ENCODE measurements around the gene CCDC85A.

Gene CCDC85A

DNA sequence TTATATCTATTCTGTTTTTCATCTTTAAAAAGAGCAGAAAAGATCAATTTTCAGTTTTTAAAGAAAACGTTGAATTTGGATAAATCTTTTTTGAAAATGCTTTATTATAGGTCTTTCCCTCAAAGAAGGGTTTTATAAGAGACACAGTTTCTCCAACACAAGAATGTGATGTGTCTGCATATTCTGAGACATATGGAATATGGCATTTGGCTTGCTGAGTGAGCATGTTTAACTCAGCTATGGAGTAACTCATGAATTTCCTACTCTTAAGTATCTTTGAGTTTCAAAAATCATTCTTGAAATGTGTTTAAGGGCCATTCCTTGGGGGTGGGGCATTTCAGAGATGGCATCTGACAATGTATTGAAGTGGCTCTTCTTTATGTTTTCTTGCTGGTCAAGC lies 191.5 kb downstream of the CCDC85A start:
- Histone ChIP-seq H3K27ac (ENCODE audit: low read depth, low read length) (no peak overlapping the region), H3K4me1 (ENCODE audit: control insufficient read depth in 5 of 5, insufficient read depth in 5 of 5, low read length in 5 of 5) (peaks cover 0 to 7% (median 4%) of the 10 kb centered on the region in 5 donors), H3K27me3 (ENCODE audit: control insufficient read depth in 5 of 5, insufficient read depth in 4 of 5, low read length in 5 of 5) (no peaks in the 10 kb centered on the region), H3K36me3 (ENCODE audit: control insufficient read depth in 5 of 5, insufficient read depth in 5 of 5, low read length in 5 of 5) (no peaks in the 10 kb centered on the region), H3K4me3 (ENCODE audit: low read depth in 1 of 5, low read length in 5 of 5) (no peak overlapping the region), H3K9me3 (ENCODE audit: control insufficient read depth in 5 of 5, low read length in 5 of 5) (no peaks in the 10 kb centered on the region), H3K9ac (ENCODE audit: low read length in 5 of 5) (no peak overlapping the region)

DNA sequence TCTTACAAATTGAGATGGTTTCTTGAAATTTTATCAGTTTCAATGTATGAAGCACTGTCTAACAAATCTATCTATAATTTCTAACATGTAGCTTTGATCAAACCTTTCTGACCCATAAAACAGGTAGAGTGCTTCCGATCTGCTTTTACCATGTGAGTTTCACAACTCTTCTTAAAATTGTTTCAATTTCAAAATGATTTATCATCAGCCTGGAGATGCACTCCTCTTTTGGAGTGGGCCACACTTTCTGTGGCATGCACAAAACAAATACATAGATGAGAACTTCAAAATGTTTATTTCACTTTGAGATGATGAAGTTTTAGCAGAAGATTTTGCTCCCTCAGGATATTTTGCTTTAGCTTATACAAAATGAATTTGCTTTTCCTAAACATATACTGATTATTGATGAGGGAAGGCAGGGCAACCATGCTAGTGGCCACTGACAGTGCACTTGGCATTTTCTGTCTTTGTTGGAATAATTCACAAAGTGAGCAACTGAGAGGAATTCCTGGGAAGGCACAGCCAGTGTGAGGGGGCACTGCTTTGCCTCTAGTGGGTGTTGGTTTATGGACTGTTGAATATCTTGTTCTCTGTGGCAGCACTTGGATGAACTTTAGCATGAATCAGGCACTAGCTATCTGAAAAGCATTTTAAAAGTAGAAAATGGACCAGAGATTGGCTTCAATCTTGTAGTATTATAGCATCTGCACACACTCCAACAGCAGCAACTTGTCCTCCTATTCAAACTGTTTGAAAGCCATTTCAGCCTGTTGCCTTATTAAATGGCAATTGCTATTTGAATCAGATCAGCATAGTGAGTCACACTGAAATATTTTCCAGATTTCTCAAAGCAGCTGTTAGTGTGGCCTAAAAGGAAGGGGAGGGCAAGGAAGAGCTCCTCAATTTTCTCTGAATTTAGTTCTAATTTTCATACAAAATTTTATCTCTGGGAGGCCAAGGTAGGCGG lies 193.2 kb downstream of the CCDC85A start:
- H3K9me3 ChIP-seq (ENCODE audit: control insufficient read depth in 5 of 5, low read length in 5 of 5): no peaks in the 10 kb centered on the region
- H3K9ac ChIP-seq (ENCODE audit: low read length in 5 of 5): no peak overlapping the region
- H3K4me1 ChIP-seq (ENCODE audit: control insufficient read depth in 5 of 5, insufficient read depth in 5 of 5, low read length in 5 of 5): peaks cover 0 to 14% (median 4%) of the 10 kb centered on the region in 5 donors
- no peak overlapping the region for H3K27ac ChIP-seq (ENCODE audit: low read depth, low read length)
- no peaks in the 10 kb centered on the region for H3K27me3 ChIP-seq (ENCODE audit: control insufficient read depth in 5 of 5, insufficient read depth in 4 of 5, low read length in 5 of 5)
- no peak overlapping the region for H3K4me3 ChIP-seq (ENCODE audit: low read depth in 1 of 5, low read length in 5 of 5)
- H3K36me3 ChIP-seq (ENCODE audit: control insufficient read depth in 5 of 5, insufficient read depth in 5 of 5, low read length in 5 of 5): no peaks in the 10 kb centered on the region

DNA sequence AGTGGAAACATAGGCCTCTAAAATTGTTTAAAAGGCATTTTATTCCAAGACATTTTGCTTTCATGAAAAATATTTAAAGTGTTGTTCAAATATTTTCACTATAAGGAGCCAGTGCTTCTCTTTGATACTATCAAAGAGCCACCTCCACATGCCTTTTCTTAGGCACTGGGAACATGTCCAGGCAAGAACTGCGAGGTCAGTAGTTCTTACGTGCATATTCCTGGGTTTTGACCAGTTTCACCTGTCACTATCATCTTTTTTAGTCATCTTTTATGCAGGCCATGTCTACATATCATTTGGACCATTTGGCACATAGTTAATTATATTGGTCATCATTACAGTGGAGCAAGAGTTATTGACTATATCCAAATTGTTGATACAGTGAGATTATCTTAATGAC lies 195.3 kb downstream of the CCDC85A start:
- Histone ChIP-seq H3K27ac (ENCODE audit: low read depth, low read length) (no peak overlapping the region), H3K27me3 (ENCODE audit: control insufficient read depth in 5 of 5, insufficient read depth in 4 of 5, low read length in 5 of 5) (no peaks in the 10 kb centered on the region), H3K4me1 (ENCODE audit: control insufficient read depth in 5 of 5, insufficient read depth in 5 of 5, low read length in 5 of 5) (peaks cover 0 to 14% (median 4%) of the 10 kb centered on the region in 5 donors), H3K4me3 (ENCODE audit: low read depth in 1 of 5, low read length in 5 of 5) (no peak overlapping the region), H3K36me3 (ENCODE audit: control insufficient read depth in 5 of 5, insufficient read depth in 5 of 5, low read length in 5 of 5) (no peaks in the 10 kb centered on the region), H3K9ac (ENCODE audit: low read length in 5 of 5) (no peak overlapping the region), H3K9me3 (ENCODE audit: control insufficient read depth in 5 of 5, low read length in 5 of 5) (no peaks in the 10 kb centered on the region)

DNA sequence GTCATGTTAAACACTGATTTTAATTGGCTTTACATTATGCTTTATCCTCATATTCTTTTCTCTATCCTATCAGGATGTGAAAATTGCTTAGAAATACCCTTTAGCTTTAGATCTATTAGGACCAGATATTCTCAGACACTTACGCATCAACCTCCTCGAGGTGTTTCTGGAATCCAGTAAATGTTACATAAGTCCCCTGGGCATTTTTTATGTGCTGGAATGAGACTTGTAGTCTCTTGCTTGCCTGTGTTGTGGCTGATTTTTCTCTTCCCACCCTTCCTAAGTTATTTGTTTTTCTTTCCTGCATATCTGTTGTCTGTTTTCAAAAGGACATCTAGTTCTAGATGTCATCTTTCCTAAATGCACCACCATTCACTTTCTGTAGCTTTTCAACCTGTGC lies 197.1 kb downstream of the CCDC85A start:
- peaks cover 0 to 2% (median 0%) of the 10 kb centered on the region in 5 donors for H3K36me3 ChIP-seq (ENCODE audit: control insufficient read depth in 5 of 5, insufficient read depth in 5 of 5, low read length in 5 of 5)
- no peak overlapping the region for H3K27ac ChIP-seq (ENCODE audit: low read depth, low read length)
- H3K4me1 ChIP-seq (ENCODE audit: control insufficient read depth in 5 of 5, insufficient read depth in 5 of 5, low read length in 5 of 5): peaks cover 0 to 14% (median 4%) of the 10 kb centered on the region in 5 donors
- no peak overlapping the region for H3K4me3 ChIP-seq (ENCODE audit: low read depth in 1 of 5, low read length in 5 of 5)
- H3K27me3 ChIP-seq (ENCODE audit: control insufficient read depth in 5 of 5, insufficient read depth in 4 of 5, low read length in 5 of 5): no peaks in the 10 kb centered on the region
- no peaks in the 10 kb centered on the region for H3K9me3 ChIP-seq (ENCODE audit: control insufficient read depth in 5 of 5, low read length in 5 of 5)
- no peak overlapping the region for H3K9ac ChIP-seq (ENCODE audit: low read length in 5 of 5)

DNA sequence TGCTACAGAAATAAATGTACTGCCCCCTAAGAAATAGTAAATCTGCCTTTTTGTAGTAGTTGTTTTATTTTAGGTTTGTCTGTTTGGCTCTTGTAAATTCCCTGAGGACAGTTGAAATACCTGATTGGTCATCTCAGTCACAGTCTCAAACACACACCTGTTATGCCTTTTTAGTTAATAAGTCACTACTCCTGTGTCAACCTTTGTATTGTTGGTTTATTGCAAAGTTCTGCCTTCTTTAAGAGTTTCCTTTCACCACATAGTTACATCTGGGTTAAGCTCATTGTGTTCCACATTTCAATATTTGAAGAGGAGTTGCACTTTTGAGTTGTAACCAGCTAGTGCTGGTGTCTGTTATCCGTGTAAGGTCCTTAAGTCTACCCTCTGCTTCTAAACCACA lies 198.7 kb downstream of the CCDC85A start:
- Histone ChIP-seq H3K9me3 (ENCODE audit: control insufficient read depth in 5 of 5, low read length in 5 of 5) (no peaks in the 10 kb centered on the region), H3K4me3 (ENCODE audit: low read depth in 1 of 5, low read length in 5 of 5) (no peak overlapping the region), H3K36me3 (ENCODE audit: control insufficient read depth in 5 of 5, insufficient read depth in 5 of 5, low read length in 5 of 5) (peaks cover 0 to 2% (median 0%) of the 10 kb centered on the region in 5 donors), H3K27me3 (ENCODE audit: control insufficient read depth in 5 of 5, insufficient read depth in 4 of 5, low read length in 5 of 5) (no peaks in the 10 kb centered on the region), H3K27ac (ENCODE audit: low read depth, low read length) (no peak overlapping the region), H3K9ac (ENCODE audit: low read length in 5 of 5) (no peak overlapping the region), H3K4me1 (ENCODE audit: control insufficient read depth in 5 of 5, insufficient read depth in 5 of 5, low read length in 5 of 5) (peaks cover 0 to 8% (median 0%) of the 10 kb centered on the region in 5 donors)

DNA sequence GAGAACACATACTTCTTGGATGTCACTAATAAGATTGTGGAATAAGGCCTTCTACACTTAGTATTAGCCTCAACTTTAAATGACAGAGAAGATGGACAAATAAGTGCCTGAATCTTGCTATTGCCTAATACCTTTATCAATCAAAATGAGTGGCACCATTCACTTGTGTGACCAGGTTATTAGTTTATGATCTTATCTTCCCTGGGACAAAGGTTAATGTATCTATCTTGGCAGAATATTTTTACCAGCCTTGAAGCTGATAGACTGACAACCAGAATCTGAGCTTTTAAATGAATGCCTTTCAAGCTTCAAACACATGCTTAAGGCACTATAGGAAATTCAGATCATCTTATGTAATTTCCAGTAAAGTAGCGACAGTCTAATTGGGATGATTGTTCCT lies 202.9 kb downstream of the CCDC85A start:
- Histone ChIP-seq H3K9ac (ENCODE audit: low read length in 5 of 5) (no peak overlapping the region), H3K9me3 (ENCODE audit: control insufficient read depth in 5 of 5, low read length in 5 of 5) (no peaks in the 10 kb centered on the region), H3K36me3 (ENCODE audit: control insufficient read depth in 5 of 5, insufficient read depth in 5 of 5, low read length in 5 of 5) (peaks cover 0 to 2% (median 0%) of the 10 kb centered on the region in 5 donors), H3K27ac (ENCODE audit: low read depth, low read length) (no peak overlapping the region), H3K4me1 (ENCODE audit: control insufficient read depth in 5 of 5, insufficient read depth in 5 of 5, low read length in 5 of 5) (no peaks in the 10 kb centered on the region), H3K27me3 (ENCODE audit: control insufficient read depth in 5 of 5, insufficient read depth in 4 of 5, low read length in 5 of 5) (no peaks in the 10 kb centered on the region), H3K4me3 (ENCODE audit: low read depth in 1 of 5, low read length in 5 of 5) (no peak overlapping the region)

DNA sequence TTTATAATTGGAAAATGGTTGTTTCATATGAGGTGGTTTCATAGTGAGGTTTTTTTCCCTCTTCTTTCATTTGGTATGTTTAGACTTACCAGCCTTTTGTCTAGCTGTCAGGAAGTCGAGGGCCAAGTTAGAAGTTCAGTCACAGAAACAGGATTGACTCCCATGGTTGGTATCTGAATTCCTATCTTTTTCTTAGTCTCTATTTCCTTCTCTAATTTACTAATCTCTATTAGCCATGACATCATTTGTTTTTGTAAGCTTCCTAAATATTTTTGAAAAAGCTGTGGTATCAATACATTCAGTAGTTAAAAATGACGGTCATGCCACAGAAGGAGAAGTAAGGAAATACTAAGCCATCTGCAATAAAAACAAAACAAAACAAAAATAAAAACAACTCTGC lies 206.9 kb downstream of the CCDC85A start:
- H3K27ac ChIP-seq (ENCODE audit: low read depth, low read length): no peak overlapping the region
- H3K4me3 ChIP-seq (ENCODE audit: low read depth in 1 of 5, low read length in 5 of 5): no peak overlapping the region
- no peaks in the 10 kb centered on the region for H3K27me3 ChIP-seq (ENCODE audit: control insufficient read depth in 5 of 5, insufficient read depth in 4 of 5, low read length in 5 of 5)
- no peak overlapping the region for H3K9ac ChIP-seq (ENCODE audit: low read length in 5 of 5)
- no peaks in the 10 kb centered on the region for H3K36me3 ChIP-seq (ENCODE audit: control insufficient read depth in 5 of 5, insufficient read depth in 5 of 5, low read length in 5 of 5)
- no peaks in the 10 kb centered on the region for H3K4me1 ChIP-seq (ENCODE audit: control insufficient read depth in 5 of 5, insufficient read depth in 5 of 5, low read length in 5 of 5)
- H3K9me3 ChIP-seq (ENCODE audit: control insufficient read depth in 5 of 5, low read length in 5 of 5): no peaks in the 10 kb centered on the region

DNA sequence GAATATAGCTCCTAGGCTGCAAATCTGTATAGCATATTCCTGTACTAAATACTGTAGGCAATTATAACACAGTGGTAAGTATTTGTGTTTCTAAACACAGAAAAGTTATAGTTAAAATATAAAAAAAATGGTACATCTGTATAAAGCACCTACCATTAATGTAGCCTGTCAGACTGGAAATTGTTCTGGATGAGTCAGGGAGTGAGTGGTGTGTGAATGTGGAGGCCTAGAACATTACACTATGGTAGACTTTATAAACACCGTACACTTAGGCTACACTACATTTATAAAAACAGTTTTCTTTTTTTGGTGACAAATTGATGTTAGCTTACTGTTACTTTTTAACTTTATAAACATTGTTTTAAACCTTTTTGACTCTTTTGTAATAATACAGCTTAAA lies 226.3 kb downstream of the CCDC85A start:
- Histone ChIP-seq H3K27me3 (ENCODE audit: control insufficient read depth in 5 of 5, insufficient read depth in 4 of 5, low read length in 5 of 5) (no peaks in the 10 kb centered on the region), H3K9ac (ENCODE audit: low read length in 5 of 5) (no peak overlapping the region), H3K9me3 (ENCODE audit: control insufficient read depth in 5 of 5, low read length in 5 of 5) (no peaks in the 10 kb centered on the region), H3K4me3 (ENCODE audit: low read depth in 1 of 5, low read length in 5 of 5) (no peak overlapping the region), H3K36me3 (ENCODE audit: control insufficient read depth in 5 of 5, insufficient read depth in 5 of 5, low read length in 5 of 5) (no peaks in the 10 kb centered on the region), H3K27ac (ENCODE audit: low read depth, low read length) (no peak overlapping the region), H3K4me1 (ENCODE audit: control insufficient read depth in 5 of 5, insufficient read depth in 5 of 5, low read length in 5 of 5) (no peaks in the 10 kb centered on the region)

DNA sequence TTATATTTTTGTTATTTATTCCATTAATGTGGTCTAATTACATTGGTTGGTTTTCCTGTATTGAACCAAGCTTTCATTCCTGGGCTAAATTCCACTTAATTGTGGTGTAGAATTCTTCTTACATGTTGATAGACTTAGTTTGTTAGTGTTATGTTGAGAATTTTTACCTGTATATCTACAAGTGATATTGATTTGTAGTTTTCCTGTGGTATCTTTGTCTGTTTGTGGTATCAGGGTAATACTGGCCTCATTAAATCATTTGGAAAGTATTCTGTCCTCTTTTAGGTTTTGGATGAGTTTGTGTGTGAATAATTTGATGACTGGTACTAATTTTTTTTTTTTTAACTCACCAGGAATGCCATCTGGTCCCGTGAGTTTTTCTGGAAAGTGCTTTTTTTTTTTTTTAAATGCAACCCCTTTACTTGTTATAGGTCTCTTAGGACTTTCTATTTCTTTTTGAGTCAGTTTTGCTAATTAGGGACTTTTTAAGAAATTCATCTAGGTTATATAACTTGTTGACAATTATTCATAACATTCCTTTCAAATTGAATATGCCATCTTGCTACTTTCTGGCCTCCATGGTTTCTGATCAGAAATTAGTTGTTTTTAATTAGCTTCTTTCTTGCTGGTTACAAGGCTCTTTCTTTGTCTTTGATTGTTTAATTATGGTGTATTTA lies 232.8 kb downstream of the CCDC85A start:
- H3K27ac ChIP-seq (ENCODE audit: low read depth, low read length): no peak overlapping the region
- H3K9ac ChIP-seq (ENCODE audit: low read length in 5 of 5): no peak overlapping the region

More for the DNA sequence above, 232.8 kb downstream of the CCDC85A start:
- Histone ChIP-seq H3K27me3 (ENCODE audit: control insufficient read depth in 5 of 5, insufficient read depth in 4 of 5, low read length in 5 of 5) (no peaks in the 10 kb centered on the region), H3K36me3 (ENCODE audit: control insufficient read depth in 5 of 5, insufficient read depth in 5 of 5, low read length in 5 of 5) (no peaks in the 10 kb centered on the region), H3K4me3 (ENCODE audit: low read depth in 1 of 5, low read length in 5 of 5) (no peak overlapping the region), H3K9me3 (ENCODE audit: control insufficient read depth in 5 of 5, low read length in 5 of 5) (peaks cover 0 to 5% (median 0%) of the 10 kb centered on the region in 5 donors), H3K4me1 (ENCODE audit: control insufficient read depth in 5 of 5, insufficient read depth in 5 of 5, low read length in 5 of 5) (no peaks in the 10 kb centered on the region)

Measured in subcutaneous abdominal adipose tissue (tissue), 5 donors.